SK-N-SH (cell line): ENCODE measurements around the gene BAHCC1. TPM values are rescaled to one million over a fixed set of nuclear protein-coding genes. Genes with fewer than 3 reads are reported as not detected.

Experiments used
- CTCF ChIA-PET: fragments of 300-600, 350-600 bp; formaldehyde crosslinking; extraction: SDS; loops from one replicate; lab custom pipeline; 2021; lab: Yijun Ruan, JAX
- POLR2A ChIA-PET: fragments of 350-600 bp; sonication (Branson Sonifier 250); formaldehyde crosslinking; extraction: SDS; loops from one replicate; lab custom pipeline; 2020; ENCODE audit warnings: antibody characterized with exemption, inconsistent platforms; lab: Yijun Ruan, JAX
- DNase-seq: peaks from one replicate; pipeline ENCODE4 v3.0.0; 2012
- H2AFZ ChIP-seq: fragments of 200-600 bp; sonication (generic); 2 replicates; pipeline ENCODE4 v1.8.1; 2016; ENCODE audit warnings: antibody characterized with exemption, mild to moderate bottlenecking, low read depth
- H3F3A ChIP-seq: fragments of 200-600 bp; sonication (generic); replicated peaks from 2 replicates; pipeline ENCODE3; 2016; ENCODE audit warnings: antibody characterized with exemption, mild to moderate bottlenecking; ENCODE audit not compliant: insufficient read depth
- H3K27ac ChIP-seq, 2 experiments: fragments of 200-500 bp in 1 of 2; fragments of 200-600 bp in 1 of 2; sonication (Bioruptor generic) in 1 of 2; sonication (generic), shearing (Covaris generic) in 1 of 2; 2 replicates each; pipeline versions ENCODE4 v1.5.1 to v1.6.1; 2014 to 2016; ENCODE audit warnings: low read depth in 2 of 2, inconsistent platforms in 1 of 2, low read length in 1 of 2, mild to moderate bottlenecking in 1 of 2, mixed read lengths in 1 of 2
- H3K27me3 ChIP-seq: fragments of 200-600 bp; sonication (generic), shearing (Covaris generic); 2 replicates; pipeline ENCODE4 v1.6.1; 2016; ENCODE audit warnings: mixed run types; ENCODE audit not compliant: insufficient read depth
- H3K36me3 ChIP-seq, 2 experiments: fragments of 200-500 bp in 1 of 2; fragments of 200-600 bp in 1 of 2; sonication (Bioruptor generic) in 1 of 2; sonication (generic) in 1 of 2; replicated peaks in 1 of 2; 2 replicates each; pipeline versions ENCODE3 to v1.5.1; 2014 to 2016; ENCODE audit warnings: low read length in 1 of 2, mild to moderate bottlenecking in 1 of 2; ENCODE audit not compliant: insufficient read depth in 2 of 2, control insufficient read depth in 1 of 2
- H3K4me1 ChIP-seq, 2 experiments: fragments of 200-500 bp in 1 of 2; fragments of 200-600 bp in 1 of 2; sonication (Bioruptor generic) in 1 of 2; sonication (generic), shearing (Covaris generic) in 1 of 2; 2 replicates each; pipeline versions ENCODE4 v1.5.1 to v1.6.1; 2014 to 2016; ENCODE audit warnings: low read depth in 1 of 2, low read length in 1 of 2, mixed run types in 1 of 2; ENCODE audit not compliant: insufficient read depth in 2 of 2, control insufficient read depth in 1 of 2
- H3K4me2 ChIP-seq: fragments of 200-600 bp; sonication (generic), shearing (Covaris generic); 2 replicates; pipeline ENCODE4 v1.6.1; 2017; ENCODE audit warnings: mixed run types
- H3K4me3 ChIP-seq, 2 experiments: fragments of 200-500 bp in 1 of 2; fragments of 200-600 bp in 1 of 2; sonication (Bioruptor generic) in 1 of 2; sonication (generic), shearing (Covaris generic) in 1 of 2; 2 replicates each; pipeline versions ENCODE4 v1.5.1 to v1.8.1; 2014 to 2016; ENCODE audit warnings: low read depth in 2 of 2, inconsistent platforms in 1 of 2, low read length in 1 of 2, mild to moderate bottlenecking in 1 of 2, mixed read lengths in 1 of 2, moderate library complexity in 1 of 2
- H3K79me2 ChIP-seq: fragments of 200-600 bp; sonication (generic); 2 replicates; pipeline ENCODE4 v1.8.1; 2017; ENCODE audit warnings: mild to moderate bottlenecking; ENCODE audit not compliant: insufficient read depth
- H3K9ac ChIP-seq: fragments of 200-600 bp; sonication (generic); 2 replicates; pipeline ENCODE4 v1.6.1; 2017; ENCODE audit warnings: mixed run types
- H3K9me2 ChIP-seq: fragments of 200-600 bp; sonication (generic); 2 replicates; pipeline ENCODE4 v1.6.1; 2017; ENCODE audit warnings: mixed run types
- H3K9me3 ChIP-seq: fragments of 200-600 bp; sonication (generic); 2 replicates; pipeline ENCODE4 v1.6.1; 2017; ENCODE audit warnings: mixed run types, mild to moderate bottlenecking, moderate library complexity
- H4K20me1 ChIP-seq: fragments of 200-600 bp; sonication (generic); 2 replicates; pipeline ENCODE4 v1.6.1; 2017; ENCODE audit warnings: mild to moderate bottlenecking, mixed run types; ENCODE audit not compliant: insufficient read depth
- ELF1 ChIP-seq: IDR thresholded peaks from 2 replicates; pipeline ENCODE4 v1.4.0; 2012
- EZH2phosphoT487 ChIP-seq: fragments of 200-600 bp; sonication (generic); IDR thresholded peaks from 2 replicates; pipeline ENCODE4 v1.6.1; 2017; ENCODE audit warnings: low read depth, mixed run types, mild to moderate bottlenecking, antibody characterized with exemption, moderate library complexity, borderline replicate concordance
- FOSL2 ChIP-seq: IDR thresholded peaks from 2 replicates; pipeline ENCODE4 v1.4.0; 2012; ENCODE audit warnings: low read depth, mild to moderate bottlenecking, moderate library complexity, borderline replicate concordance
- FOXJ3 ChIP-seq: sonication (generic); formaldehyde crosslinking; IDR thresholded peaks from 2 replicates; pipeline ENCODE4 v1.5.1; 2020; ENCODE audit warnings: mild to moderate bottlenecking, missing genetic modification reagents
- RAD21 ChIP-seq: IDR thresholded peaks from 2 replicates; pipeline ENCODE4 v1.6.1; 2012; ENCODE audit warnings: mild to moderate bottlenecking, low read length
- REST ChIP-seq: IDR thresholded peaks from 2 replicates; pipeline ENCODE4 v1.6.1; 2012; ENCODE audit warnings: mild to moderate bottlenecking, low read depth, low read length, moderate library complexity
- RFX5 ChIP-seq: IDR thresholded peaks from 2 replicates; pipeline ENCODE4 v1.6.1; 2012; ENCODE audit warnings: mild to moderate bottlenecking, improper control_type of control experiment, low read length
- RXRA ChIP-seq: IDR thresholded peaks from 2 replicates; pipeline ENCODE4 v1.4.0; 2012; ENCODE audit warnings: low read depth, mild to moderate bottlenecking, borderline replicate concordance
- SIN3A ChIP-seq: IDR thresholded peaks from 2 replicates; pipeline ENCODE4 v1.6.1; 2012; ENCODE audit warnings: low read depth, mild to moderate bottlenecking, low read length, moderate library complexity, borderline replicate concordance
- SMC3 ChIP-seq: IDR thresholded peaks from 2 replicates; pipeline ENCODE4 v1.6.1; 2012; ENCODE audit warnings: low read depth, low read length, improper control_type of control experiment
- TCF12 ChIP-seq: IDR thresholded peaks from 2 replicates; pipeline ENCODE4 v1.4.0; 2012
- TEAD4 ChIP-seq: IDR thresholded peaks from 2 replicates; pipeline ENCODE4 v1.4.0; 2012; ENCODE audit warnings: mild to moderate bottlenecking, borderline replicate concordance; ENCODE audit not compliant: insufficient read depth
- WGBS: methylation state at CpG from one replicate; pipeline ENCODE4 v1.1.6; 2017; ENCODE audit warnings: low lambda C conversion rate; 5-methylcytosine and 5-hydroxymethylcytosine counted together
- polyA plus RNA-seq, 3 experiments: library from polyadenylated mRNA; depleted of rRNA; stranded (reverse); fragments of >200 nt; gene quantifications; 2 replicates each; pipeline ENCODE4 v1.2.3, GENCODE V29; 2012

BAHCC1 gene
- polyA plus RNA-seq, 1 of the 3 experiments (the other 2 are of a cell fraction): 6.4 TPM

DNA sequence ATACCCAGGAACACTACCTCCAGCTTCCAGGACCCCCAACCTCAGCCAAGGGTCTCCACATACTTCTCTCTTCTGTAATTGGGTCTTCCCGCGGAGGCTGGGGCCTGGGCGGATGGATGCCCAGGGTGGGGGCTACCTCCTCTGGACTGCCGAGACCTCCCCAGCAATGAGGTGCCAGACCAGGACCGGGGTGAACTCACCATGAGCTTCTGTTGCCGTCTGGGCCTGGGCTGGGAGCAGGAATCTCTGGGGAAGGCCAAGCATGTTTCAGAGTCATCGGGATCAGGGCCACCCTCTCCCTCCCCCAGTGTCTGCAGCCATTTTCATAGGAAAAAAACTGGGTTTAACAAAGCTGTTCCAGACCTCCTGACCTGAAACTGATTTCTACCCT, 10.3 kb upstream of the BAHCC1 start:
- Histone ChIP-seq H3K4me3 (no peak overlapping the region), H3K36me3 (no peaks in the 10 kb centered on the region), H3K9me3 (no peaks in the 10 kb centered on the region), H3K9ac (no peak overlapping the region), H3K4me2 (no peak overlapping the region), H3K27ac (no peak overlapping the region), H3K27me3 (no peaks in the 10 kb centered on the region), H3K9me2 (no peaks in the 10 kb centered on the region), H3K4me1 (peaks cover 6 to 35% of the 10 kb centered on the region in 2 experiments; a peak in 2 of 4 replicates), H3K79me2 (no peaks in the 10 kb centered on the region), H2AFZ (no peak overlapping the region), H4K20me1 (peaks cover 8% of the 10 kb centered on the region; the same call in 1 of the 2 replicates), H3F3A (peaks cover 12% of the 10 kb centered on the region)
- CTCF ChIA-PET: interaction anchor here (0.8 to 3.3 kb wide), 6 partner anchors 11 to 93 kb away, joined by 3 to 34 read pairs (median 4); no protein-coding TSS in a partner anchor
- TF ChIP-seq TEAD4 (no peak), FOXJ3 (no peak), REST (no peak), SIN3A (no peak), FOSL2 (no peak), TCF12 (no peak)
- WGBS: 86% methylated on average over 4 of the region's 7 CpGs
- POLR2A ChIA-PET: interaction anchor here (1.5 kb wide), 1 partner anchor 45 kb away, joined by 3 read pairs; no protein-coding TSS in a partner anchor
- no peak for DNase-seq

DNA sequence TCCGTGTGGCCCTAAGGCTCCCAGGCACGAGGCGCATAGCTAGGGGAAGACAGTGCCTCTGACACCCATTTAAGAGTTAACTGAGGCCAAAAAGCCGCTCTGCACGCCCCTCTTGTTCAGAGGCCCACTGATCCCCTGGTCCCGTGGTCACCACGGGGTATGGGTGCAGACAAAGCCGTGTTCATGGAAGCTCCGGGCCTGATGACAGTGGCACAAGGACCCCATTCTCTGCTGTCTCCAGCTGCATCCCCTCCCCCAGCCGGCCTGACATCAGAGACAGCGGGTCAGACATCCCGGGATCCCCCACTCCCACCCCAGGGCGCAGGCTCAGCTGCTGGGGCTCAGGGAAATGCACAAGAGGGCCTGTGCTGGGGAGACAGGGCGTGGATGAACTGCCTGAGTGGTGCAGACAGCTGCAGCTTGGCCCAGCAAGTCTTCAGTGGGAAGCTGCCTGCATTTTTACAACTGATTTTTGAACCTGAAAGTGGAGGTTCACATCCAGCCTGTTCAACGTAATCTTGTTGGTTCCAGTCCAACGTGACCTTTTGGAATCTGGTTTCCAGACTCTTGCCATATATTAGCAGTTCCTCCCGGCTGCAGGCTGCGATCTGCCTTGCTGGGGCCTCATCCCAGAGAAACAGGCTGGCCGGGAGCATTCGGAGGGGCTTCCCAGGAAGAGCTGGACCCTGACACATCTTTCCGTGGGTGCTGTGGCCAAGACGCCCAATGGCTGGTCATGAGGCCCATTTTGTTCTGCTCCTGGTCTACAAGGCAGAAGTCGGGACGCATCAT, 9.7 kb upstream of the BAHCC1 start:
- no peak overlapping the region for H3K4me3 ChIP-seq
- H3K79me2 ChIP-seq: no peaks in the 10 kb centered on the region
- POLR2A ChIA-PET: interaction anchor here (1.5 kb wide), 1 partner anchor 45 kb away, joined by 3 read pairs; no protein-coding TSS in a partner anchor
- H3K27ac ChIP-seq: no peak overlapping the region
- no peak overlapping the region for H3K4me2 ChIP-seq
- no peak overlapping the region for H2AFZ ChIP-seq
- peaks cover 12% of the 10 kb centered on the region for H3F3A ChIP-seq
- TF ChIP-seq ELF1 (no peak), SMC3 (no peak), RXRA (no peak), RAD21 (no peak), RFX5 (no peak), EZH2phosphoT487 (no peak), TEAD4 (no peak), FOSL2 (no peak)
- H3K9ac ChIP-seq: no peak overlapping the region
- H3K9me3 ChIP-seq: no peaks in the 10 kb centered on the region
- WGBS: 91% methylated on average over 22 of the region's 24 CpGs
- CTCF ChIA-PET: interaction anchor here (0.8 to 3.3 kb wide), 6 partner anchors 11 to 94 kb away, joined by 3 to 34 read pairs (median 4); no protein-coding TSS in a partner anchor
- H4K20me1 ChIP-seq: peaks cover 10% of the 10 kb centered on the region; the same call in 1 of the 2 replicates
- DNase-seq: no peak
- H3K9me2 ChIP-seq: no peaks in the 10 kb centered on the region
- no peaks in the 10 kb centered on the region for H3K27me3 ChIP-seq
- H3K36me3 ChIP-seq: no peaks in the 10 kb centered on the region
- peaks cover 6 to 38% of the 10 kb centered on the region in 2 experiments; a peak in 2 of 4 replicates for H3K4me1 ChIP-seq
